ENCODE results near the gene LHX8. TPM values are rescaled to one million over a fixed set of nuclear protein-coding genes. Genes with fewer than 3 reads are reported as not detected.

The LHX8 gene
- total RNA-seq, 1 donor from 2014 or later = not detected

GRCh38 chr1:75125161-75125726 is 8.9 kb upstream of the LHX8 start:
- intact Hi-C loops (cut with micrococcal nuclease) = no loop called here
- ChIA-PET CTCF (no interaction called here), POLR2A (no interaction called here)
- TF ChIP-seq CTCF (IDR thresholded peaks at IDR 0.05) = no peak
- no peak for ATAC-seq (ENCODE audit: low read depth)
- DNase-seq = no peak
- Mint-ChIP-seq H3K27ac (no peak overlapping the region), H3K27me3 (peaks cover 43% of the 10 kb centered on the region), H3K36me3 (ENCODE audit: low read depth) (no peaks in the 10 kb centered on the region), H3K4me3 (no peak overlapping the region), H3K9me3 (no peaks in the 10 kb centered on the region), H3K4me1 (no peaks in the 10 kb centered on the region)

- no peak for TF ChIP-seq CTCF (IDR thresholded peaks at IDR 0.05)
- POLR2A ChIA-PET = no interaction called here
- intact Hi-C loops (cut with micrococcal nuclease) = no loop called here
- CTCF ChIA-PET = no interaction called here
- Mint-ChIP-seq H3K27ac (no peak overlapping the region), H3K4me1 (no peaks in the 10 kb centered on the region), H3K27me3 (peaks cover 54% of the 10 kb centered on the region), H3K4me3 (no peak overlapping the region), H3K36me3 (ENCODE audit: low read depth) (no peaks in the 10 kb centered on the region), H3K9me3 (no peaks in the 10 kb centered on the region)
- ATAC-seq (ENCODE audit: low read depth) (no peak), DNase-seq (no peak)
Measured at GRCh38 chr1:75126611-75127101, 7.5 kb upstream of the LHX8 start.

GRCh38 chr1:75127916-75128717 is 6.1 kb upstream of the LHX8 start:
- TF ChIP-seq CTCF (IDR thresholded peaks at IDR 0.05) = no peak
- Mint-ChIP-seq H3K4me1 (no peaks in the 10 kb centered on the region), H3K36me3 (ENCODE audit: low read depth) (no peaks in the 10 kb centered on the region), H3K27me3 (peaks cover 67% of the 10 kb centered on the region), H3K9me3 (no peaks in the 10 kb centered on the region), H3K27ac (no peak overlapping the region), H3K4me3 (no peak overlapping the region)
- no peak for DNase-seq
- ATAC-seq (ENCODE audit: low read depth) = no peak
- intact Hi-C loops (cut with micrococcal nuclease) = no loop called here
- ChIA-PET POLR2A (no interaction called here), CTCF (no interaction called here)

- no peaks in the 10 kb centered on the region for H3K9me3 Mint-ChIP-seq
- H3K27ac Mint-ChIP-seq = no peak overlapping the region
- no peaks in the 10 kb centered on the region for H3K36me3 Mint-ChIP-seq (ENCODE audit: low read depth)
- DNase-seq (no peak), ATAC-seq (ENCODE audit: low read depth) (no peak)
- POLR2A ChIA-PET = no interaction called here
- intact Hi-C loops (cut with micrococcal nuclease) = no loop called here
- CTCF ChIA-PET = no interaction called here
- no peak for TF ChIP-seq CTCF (IDR thresholded peaks at IDR 0.05)
- H3K4me1 Mint-ChIP-seq = peaks cover 3% of the 10 kb centered on the region
- H3K4me3 Mint-ChIP-seq = no peak overlapping the region
- peaks cover 79% of the 10 kb centered on the region for H3K27me3 Mint-ChIP-seq
Measured at GRCh38 chr1:75129660-75129982, 4.6 kb upstream of the LHX8 start.

- ATAC-seq (ENCODE audit: low read depth) (no peak), DNase-seq (no peak)
- Mint-ChIP-seq H3K27ac (no peak overlapping the region), H3K9me3 (no peaks in the 10 kb centered on the region), H3K4me1 (peaks cover 9% of the 10 kb centered on the region), H3K27me3 (peaks cover 81% of the 10 kb centered on the region), H3K36me3 (ENCODE audit: low read depth) (no peaks in the 10 kb centered on the region), H3K4me3 (no peak overlapping the region)
- ChIA-PET POLR2A (no interaction called here), CTCF (no interaction called here)
- TF ChIP-seq CTCF (IDR thresholded peaks at IDR 0.05) = no peak
- intact Hi-C loops (cut with micrococcal nuclease) = no loop called here
Measured at GRCh38 chr1:75129983-75130789, 4.0 kb upstream of the LHX8 start.
